Measurements from ENCODE around the gene ARL17B. TPM values are rescaled to one million over a fixed set of nuclear protein-coding genes. Genes with fewer than 3 reads are reported as not detected.
"Not testable (repeated sequence)": the region's sequence is repeated elsewhere in the genome, so short reads cannot be mapped to it uniquely, and the experiment has no call there.

ARL17B gene
- total RNA-seq, 1 donor from 2014 or later: 7.3 TPM

DNA sequence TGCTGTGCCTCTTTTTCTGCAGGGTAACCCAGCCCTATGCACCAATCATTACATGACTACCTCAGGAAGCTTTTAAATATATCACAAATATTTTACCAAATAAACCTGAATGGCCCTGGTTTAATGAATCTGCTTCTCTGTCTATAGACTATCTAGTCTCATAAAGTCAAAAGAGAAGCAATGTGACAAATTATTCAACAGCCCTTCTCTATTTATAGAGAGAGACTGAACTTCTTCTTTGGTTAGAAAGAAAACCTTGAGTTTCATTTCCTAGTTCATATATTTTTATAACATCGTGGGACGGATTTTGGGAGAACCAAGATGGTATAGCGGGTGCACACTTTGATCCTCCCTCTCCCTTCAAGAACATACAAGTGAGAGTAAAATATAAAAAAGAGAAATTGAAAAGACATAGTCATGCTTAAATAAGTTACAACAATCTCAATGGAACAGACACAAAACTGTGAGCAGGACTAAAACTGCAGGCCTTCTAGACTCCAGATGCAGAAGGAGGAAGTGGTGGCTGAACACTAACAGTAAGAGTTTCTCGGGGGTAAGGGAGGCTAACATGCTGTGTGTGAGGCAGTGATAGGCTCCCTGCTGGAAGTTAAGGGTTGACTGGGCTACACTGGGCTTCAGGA lies 70.5 kb downstream of the ARL17B start:
- H3K4me3 ChIP-seq (ENCODE audit: low read length in 3 of 3); H3K36me3 ChIP-seq (ENCODE audit: control insufficient read depth in 3 of 3, insufficient read depth in 3 of 3, low read length in 3 of 3); H3K4me1 ChIP-seq (ENCODE audit: control insufficient read depth in 3 of 3, insufficient read depth in 3 of 3, low read length in 3 of 3); H3K9ac ChIP-seq (ENCODE audit: low read depth in 1 of 3, low read length in 3 of 3); H3K9me3 ChIP-seq (ENCODE audit: control insufficient read depth in 3 of 3, low read length in 3 of 3); H3K27ac ChIP-seq (ENCODE audit: low read depth, low read length); H3K27me3 ChIP-seq (ENCODE audit: control insufficient read depth in 3 of 3, insufficient read depth in 3 of 3, low read length in 3 of 3): not testable (repeated sequence)

DNA sequence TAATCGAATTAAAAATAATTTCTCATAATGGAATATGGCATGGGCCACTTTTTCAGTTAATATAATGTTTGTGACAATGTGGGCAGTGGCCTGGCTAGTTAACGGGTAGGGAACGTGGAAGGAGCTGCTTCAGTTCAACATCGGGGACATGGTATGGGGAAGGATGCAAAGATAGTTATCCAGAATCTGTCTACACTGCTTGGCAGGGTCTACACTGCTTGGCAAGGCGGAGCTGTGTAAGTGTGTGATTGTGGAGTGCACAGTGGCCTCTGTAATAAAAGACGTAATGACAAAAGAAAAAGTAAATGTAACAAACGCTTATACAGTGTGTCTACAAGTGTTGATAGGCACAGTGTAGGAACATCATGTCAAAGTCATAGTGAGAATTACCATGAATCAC lies 74.0 kb downstream of the ARL17B start:
- not testable (repeated sequence) for H3K4me3 ChIP-seq (ENCODE audit: low read length in 3 of 3); H3K9ac ChIP-seq (ENCODE audit: low read depth in 1 of 3, low read length in 3 of 3); H3K36me3 ChIP-seq (ENCODE audit: control insufficient read depth in 3 of 3, insufficient read depth in 3 of 3, low read length in 3 of 3); H3K9me3 ChIP-seq (ENCODE audit: control insufficient read depth in 3 of 3, low read length in 3 of 3); H3K27me3 ChIP-seq (ENCODE audit: control insufficient read depth in 3 of 3, insufficient read depth in 3 of 3, low read length in 3 of 3); H3K27ac ChIP-seq (ENCODE audit: low read depth, low read length); H3K4me1 ChIP-seq (ENCODE audit: control insufficient read depth in 3 of 3, insufficient read depth in 3 of 3, low read length in 3 of 3)

DNA sequence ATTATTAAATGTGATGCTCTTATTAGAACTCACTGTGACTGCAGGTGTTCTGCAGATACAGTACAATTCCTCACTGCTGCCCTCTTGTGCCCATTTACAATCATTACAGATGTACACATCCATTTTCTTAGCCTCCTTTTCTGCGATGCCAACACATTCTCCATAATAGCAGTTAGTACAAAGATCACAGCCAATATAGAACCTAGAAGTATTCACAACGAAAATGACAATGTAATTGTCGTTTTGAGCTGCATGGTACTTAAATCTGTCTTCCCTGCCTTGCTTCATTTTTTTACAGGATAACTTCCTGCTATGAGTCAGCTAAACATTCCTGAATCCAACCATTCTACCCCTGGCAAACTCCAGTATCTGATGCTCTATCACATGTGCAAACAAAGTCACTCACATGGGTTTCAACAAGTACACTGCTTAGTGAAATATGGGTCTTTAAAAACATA lies 74.8 kb downstream of the ARL17B start:
- H3K9me3 ChIP-seq (ENCODE audit: control insufficient read depth in 3 of 3, low read length in 3 of 3); H3K27ac ChIP-seq (ENCODE audit: low read depth, low read length): not testable (repeated sequence)

DNA sequence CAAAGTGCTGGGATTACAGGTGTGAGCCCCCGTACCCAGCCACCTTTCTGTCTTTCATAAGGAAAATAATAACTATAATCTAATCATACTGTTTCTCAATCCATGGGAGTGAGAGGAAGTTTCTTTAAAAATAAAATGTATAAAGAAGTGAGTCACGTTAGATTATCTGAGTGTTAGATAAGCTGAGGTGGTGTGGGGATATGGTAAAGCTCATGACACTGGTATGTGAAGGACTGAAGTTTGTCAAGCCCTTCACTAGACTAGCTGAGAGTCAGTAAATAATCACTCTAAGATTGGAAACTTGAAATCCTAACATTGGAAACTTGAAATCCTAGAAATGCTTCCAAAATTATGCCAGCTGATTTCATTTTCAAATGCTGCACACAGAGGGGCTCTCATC lies 76.1 kb downstream of the ARL17B start:
- not testable (repeated sequence) for H3K27me3 ChIP-seq (ENCODE audit: control insufficient read depth in 3 of 3, insufficient read depth in 3 of 3, low read length in 3 of 3); H3K36me3 ChIP-seq (ENCODE audit: control insufficient read depth in 3 of 3, insufficient read depth in 3 of 3, low read length in 3 of 3); H3K9ac ChIP-seq (ENCODE audit: low read depth in 1 of 3, low read length in 3 of 3); H3K27ac ChIP-seq (ENCODE audit: low read depth, low read length); H3K9me3 ChIP-seq (ENCODE audit: control insufficient read depth in 3 of 3, low read length in 3 of 3); H3K4me3 ChIP-seq (ENCODE audit: low read length in 3 of 3); H3K4me1 ChIP-seq (ENCODE audit: control insufficient read depth in 3 of 3, insufficient read depth in 3 of 3, low read length in 3 of 3)

More for the DNA sequence above, 74.8 kb downstream of the ARL17B start:
- not testable (repeated sequence) for H3K36me3 ChIP-seq (ENCODE audit: control insufficient read depth in 3 of 3, insufficient read depth in 3 of 3, low read length in 3 of 3); H3K4me3 ChIP-seq (ENCODE audit: low read length in 3 of 3); H3K27me3 ChIP-seq (ENCODE audit: control insufficient read depth in 3 of 3, insufficient read depth in 3 of 3, low read length in 3 of 3); H3K9ac ChIP-seq (ENCODE audit: low read depth in 1 of 3, low read length in 3 of 3); H3K4me1 ChIP-seq (ENCODE audit: control insufficient read depth in 3 of 3, insufficient read depth in 3 of 3, low read length in 3 of 3)

DNA sequence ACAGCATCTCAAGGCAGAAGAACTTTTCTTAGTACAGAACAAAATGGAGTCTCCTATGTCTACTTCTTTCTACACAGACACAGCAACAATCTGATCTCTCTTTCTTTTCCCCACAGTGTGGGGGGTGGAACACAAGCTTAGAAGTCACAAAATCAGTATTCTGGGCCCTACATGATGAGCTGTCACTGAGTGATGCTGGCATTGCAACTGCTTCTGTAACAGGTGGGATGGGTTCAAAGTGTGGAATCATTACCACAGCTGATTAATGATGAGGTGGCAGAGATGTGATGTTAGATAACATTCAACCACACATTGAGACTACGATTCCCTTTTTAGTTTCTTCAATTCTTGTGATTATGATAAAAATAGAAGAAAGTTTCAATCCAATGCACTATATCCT lies 77.1 kb downstream of the ARL17B start:
- not testable (repeated sequence) for H3K27me3 ChIP-seq (ENCODE audit: control insufficient read depth in 3 of 3, insufficient read depth in 3 of 3, low read length in 3 of 3); H3K4me1 ChIP-seq (ENCODE audit: control insufficient read depth in 3 of 3, insufficient read depth in 3 of 3, low read length in 3 of 3)

DNA sequence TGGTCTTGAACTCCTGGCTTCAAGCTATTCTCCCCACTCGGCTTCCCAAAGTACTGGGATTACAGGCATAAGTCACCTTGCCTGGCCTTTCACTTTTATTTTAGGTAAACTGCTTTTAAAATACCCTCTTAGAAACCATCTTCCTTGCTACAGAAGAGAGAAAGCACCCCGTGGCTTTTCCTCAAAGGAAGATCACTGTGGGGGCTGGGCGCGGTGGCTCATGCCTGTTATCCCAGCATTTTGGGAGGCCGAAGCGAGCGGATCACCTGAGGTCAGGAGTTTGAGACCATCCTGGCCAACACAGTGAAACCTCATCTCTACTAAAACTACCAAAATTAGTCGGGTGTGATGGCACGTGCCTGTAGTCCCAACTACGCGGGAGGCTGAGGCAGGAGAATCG lies 78.9 kb downstream of the ARL17B start:
- H3K36me3 ChIP-seq (ENCODE audit: control insufficient read depth in 3 of 3, insufficient read depth in 3 of 3, low read length in 3 of 3); H3K4me1 ChIP-seq (ENCODE audit: control insufficient read depth in 3 of 3, insufficient read depth in 3 of 3, low read length in 3 of 3); H3K27me3 ChIP-seq (ENCODE audit: control insufficient read depth in 3 of 3, insufficient read depth in 3 of 3, low read length in 3 of 3); H3K4me3 ChIP-seq (ENCODE audit: low read length in 3 of 3); H3K9ac ChIP-seq (ENCODE audit: low read depth in 1 of 3, low read length in 3 of 3); H3K27ac ChIP-seq (ENCODE audit: low read depth, low read length); H3K9me3 ChIP-seq (ENCODE audit: control insufficient read depth in 3 of 3, low read length in 3 of 3): not testable (repeated sequence)

More for the DNA sequence above, 77.1 kb downstream of the ARL17B start:
- not testable (repeated sequence) for H3K9ac ChIP-seq (ENCODE audit: low read depth in 1 of 3, low read length in 3 of 3); H3K36me3 ChIP-seq (ENCODE audit: control insufficient read depth in 3 of 3, insufficient read depth in 3 of 3, low read length in 3 of 3); H3K4me3 ChIP-seq (ENCODE audit: low read length in 3 of 3); H3K27ac ChIP-seq (ENCODE audit: low read depth, low read length); H3K9me3 ChIP-seq (ENCODE audit: control insufficient read depth in 3 of 3, low read length in 3 of 3)

DNA sequence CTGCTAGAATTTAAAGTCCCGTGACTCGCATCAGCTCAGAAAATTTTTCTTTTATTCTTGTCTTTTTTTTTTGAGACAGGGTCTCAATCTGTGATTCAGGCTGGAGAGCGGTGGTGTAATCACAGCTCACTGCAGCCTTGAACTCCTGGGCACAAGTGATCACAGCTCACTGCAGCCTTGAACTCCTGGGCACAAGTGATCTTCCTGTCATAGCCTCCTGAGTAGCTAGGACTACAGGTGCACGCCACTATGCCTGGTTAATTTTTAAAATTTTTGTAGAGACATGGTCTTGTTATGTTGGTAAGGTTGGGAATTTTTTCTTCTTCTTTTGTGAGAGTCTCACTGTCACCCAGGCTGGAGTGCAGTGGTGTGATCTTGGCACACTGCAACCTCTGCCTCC lies 80.2 kb downstream of the ARL17B start:
- not testable (repeated sequence) for H3K4me1 ChIP-seq (ENCODE audit: control insufficient read depth in 3 of 3, insufficient read depth in 3 of 3, low read length in 3 of 3); H3K27me3 ChIP-seq (ENCODE audit: control insufficient read depth in 3 of 3, insufficient read depth in 3 of 3, low read length in 3 of 3); H3K4me3 ChIP-seq (ENCODE audit: low read length in 3 of 3); H3K36me3 ChIP-seq (ENCODE audit: control insufficient read depth in 3 of 3, insufficient read depth in 3 of 3, low read length in 3 of 3); H3K27ac ChIP-seq (ENCODE audit: low read depth, low read length); H3K9ac ChIP-seq (ENCODE audit: low read depth in 1 of 3, low read length in 3 of 3); H3K9me3 ChIP-seq (ENCODE audit: control insufficient read depth in 3 of 3, low read length in 3 of 3)

DNA sequence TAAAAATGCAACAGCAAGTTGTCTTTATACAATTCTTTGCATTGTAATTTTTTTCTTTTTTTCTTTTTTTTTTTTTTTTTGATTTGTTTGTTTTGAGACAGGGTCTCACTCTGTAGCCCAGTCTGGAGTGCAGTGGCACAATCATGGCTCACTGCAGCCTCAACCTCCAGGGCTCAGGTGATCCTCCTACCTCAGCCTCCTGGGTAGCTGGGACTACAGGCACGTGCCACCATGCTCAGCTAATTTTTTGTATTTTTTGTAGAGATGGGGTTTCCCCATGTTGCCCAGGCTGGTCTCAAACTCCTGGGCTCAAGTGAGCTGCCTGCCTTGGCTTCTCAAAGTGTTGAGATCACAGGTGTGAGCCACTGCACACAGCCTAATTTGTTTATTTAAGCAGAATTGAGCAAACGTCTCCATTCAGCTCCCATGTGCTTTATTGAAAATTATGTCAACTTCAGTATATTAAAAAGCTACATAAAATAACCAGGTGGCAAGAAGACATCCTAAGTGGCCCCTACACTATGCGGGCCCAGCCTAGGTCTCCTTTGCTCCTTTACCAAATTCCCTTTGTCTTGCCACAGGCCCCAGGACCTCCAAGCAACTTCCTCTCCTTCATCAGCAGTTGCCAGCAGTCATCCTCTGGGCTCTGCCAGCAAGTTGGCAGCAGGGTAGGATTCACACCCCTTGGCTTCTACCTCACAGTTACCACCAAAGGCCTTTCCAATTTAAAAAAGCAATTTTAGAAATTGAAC lies 84.7 kb downstream of the ARL17B start:
- not testable (repeated sequence) for H3K36me3 ChIP-seq (ENCODE audit: control insufficient read depth in 3 of 3, insufficient read depth in 3 of 3, low read length in 3 of 3); H3K27me3 ChIP-seq (ENCODE audit: control insufficient read depth in 3 of 3, insufficient read depth in 3 of 3, low read length in 3 of 3); H3K4me1 ChIP-seq (ENCODE audit: control insufficient read depth in 3 of 3, insufficient read depth in 3 of 3, low read length in 3 of 3); H3K9me3 ChIP-seq (ENCODE audit: control insufficient read depth in 3 of 3, low read length in 3 of 3); H3K27ac ChIP-seq (ENCODE audit: low read depth, low read length); H3K9ac ChIP-seq (ENCODE audit: low read depth in 1 of 3, low read length in 3 of 3); H3K4me3 ChIP-seq (ENCODE audit: low read length in 3 of 3)

DNA sequence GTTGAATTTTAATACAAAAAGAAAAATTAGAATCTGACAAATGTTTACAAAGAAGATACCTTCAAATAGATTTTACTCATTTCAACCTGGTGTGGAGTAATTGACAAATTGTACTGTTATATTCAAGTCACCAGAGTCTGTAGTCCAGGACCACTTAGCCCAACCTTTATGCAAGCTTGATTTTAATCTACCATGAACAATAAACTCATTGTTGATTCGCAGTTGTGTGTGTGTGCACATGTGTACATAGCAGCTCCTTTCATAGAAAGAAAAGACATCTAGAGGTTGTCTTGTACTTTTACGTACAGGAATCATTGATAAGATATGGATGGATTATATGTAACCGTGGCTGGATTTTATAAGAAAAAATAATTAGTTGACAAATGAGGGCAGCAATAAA lies 87.3 kb downstream of the ARL17B start:
- H3K36me3 ChIP-seq (ENCODE audit: control insufficient read depth in 3 of 3, insufficient read depth in 3 of 3, low read length in 3 of 3): no peaks in the 10 kb centered on the region
- H3K9me3 ChIP-seq (ENCODE audit: control insufficient read depth in 3 of 3, low read length in 3 of 3): no peaks in the 10 kb centered on the region
- H3K4me1 ChIP-seq (ENCODE audit: control insufficient read depth in 3 of 3, insufficient read depth in 3 of 3, low read length in 3 of 3): no peaks in the 10 kb centered on the region
- H3K9ac ChIP-seq (ENCODE audit: low read depth in 1 of 3, low read length in 3 of 3): no peak overlapping the region
- no peak overlapping the region for H3K4me3 ChIP-seq (ENCODE audit: low read length in 3 of 3)
- no peak overlapping the region for H3K27ac ChIP-seq (ENCODE audit: low read depth, low read length)
- H3K27me3 ChIP-seq (ENCODE audit: control insufficient read depth in 3 of 3, insufficient read depth in 3 of 3, low read length in 3 of 3): no peaks in the 10 kb centered on the region

DNA sequence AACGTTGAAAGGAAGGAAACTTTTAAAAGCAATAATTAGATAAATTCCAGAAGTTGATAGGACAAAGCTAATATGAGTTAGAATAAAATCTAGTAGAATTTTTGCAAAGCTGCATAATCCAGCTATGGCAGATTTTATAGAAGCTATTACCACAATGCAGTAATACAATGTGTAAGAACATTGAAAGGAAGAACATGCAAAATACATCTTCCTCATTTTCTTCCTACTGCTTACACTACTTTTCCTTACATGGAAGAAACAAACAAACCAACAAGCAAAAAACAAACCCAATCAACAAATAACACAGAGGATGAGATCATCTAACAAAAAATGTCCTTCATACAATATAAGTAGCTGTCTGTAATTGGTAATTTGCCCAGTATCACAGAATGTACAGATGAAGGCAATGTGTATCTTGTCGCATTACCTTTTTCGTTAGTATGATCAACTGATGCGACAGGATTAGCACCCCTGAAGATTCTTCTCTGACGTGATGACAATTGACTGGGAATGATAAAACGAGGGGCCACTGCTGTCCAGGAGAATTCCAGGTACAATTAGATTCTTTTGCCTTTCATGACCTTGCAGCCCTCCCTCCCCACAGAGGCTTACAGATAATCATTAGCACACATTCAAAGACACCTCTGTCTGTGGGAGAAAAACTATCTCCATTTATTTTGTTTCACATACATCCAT lies 87.9 kb downstream of the ARL17B start:
- Histone ChIP-seq H3K4me1 (ENCODE audit: control insufficient read depth in 3 of 3, insufficient read depth in 3 of 3, low read length in 3 of 3) (no peaks in the 10 kb centered on the region), H3K27me3 (ENCODE audit: control insufficient read depth in 3 of 3, insufficient read depth in 3 of 3, low read length in 3 of 3) (no peaks in the 10 kb centered on the region), H3K4me3 (ENCODE audit: low read length in 3 of 3) (no peak overlapping the region)

More for the DNA sequence above, 87.9 kb downstream of the ARL17B start:
- Histone ChIP-seq H3K9ac (ENCODE audit: low read depth in 1 of 3, low read length in 3 of 3) (no peak overlapping the region), H3K27ac (ENCODE audit: low read depth, low read length) (no peak overlapping the region), H3K9me3 (ENCODE audit: control insufficient read depth in 3 of 3, low read length in 3 of 3) (no peaks in the 10 kb centered on the region), H3K36me3 (ENCODE audit: control insufficient read depth in 3 of 3, insufficient read depth in 3 of 3, low read length in 3 of 3) (no peaks in the 10 kb centered on the region)

Measured in skeletal muscle tissue (tissue), 4 donors.